AML-193 (cell line): ENCODE measurements around the gene DYDC2.
"Not testable (repeated sequence)": the region's sequence is repeated elsewhere in the genome, so short reads cannot be mapped to it uniquely, and the experiment has no call there.

Source experiments
- DNase-seq, 2 experiments: peaks; one replicate each; lab custom pipeline; 2025; lab: John Stamatoyannopoulos, UW

DYDC2 gene

GRCh38 chr10:80414142-80414895, 57.7 kb downstream of the DYDC2 start:
- DNase-seq, result no peak

- DNase-seq, result no peak
Observed at GRCh38 chr10:80415734-80416478, 59.3 kb downstream of the DYDC2 start.

GRCh38 chr10:80416479-80417098, 60.0 kb downstream of the DYDC2 start:
- DNase-seq, result no peak

DNA sequence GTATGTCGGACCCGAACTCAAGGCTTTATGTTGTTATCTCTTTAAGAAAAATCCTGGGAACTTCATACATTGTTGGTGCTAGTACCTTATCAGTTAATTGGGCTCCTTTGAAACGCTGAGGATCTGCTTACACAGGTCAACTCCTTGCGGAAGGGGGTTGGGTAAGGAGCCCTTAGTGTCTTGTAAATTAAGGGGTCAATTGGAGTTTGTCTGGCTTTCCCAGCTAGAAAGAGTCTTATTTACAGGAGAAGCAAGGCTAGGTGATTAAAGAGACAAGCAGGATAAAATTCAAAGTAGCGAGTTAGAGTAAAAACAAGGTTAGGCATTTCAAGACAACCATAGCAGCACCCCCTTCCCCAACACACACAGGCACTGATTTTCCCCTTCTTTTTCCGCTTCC, 60.7 kb downstream of the DYDC2 start:
- not testable (repeated sequence) for DNase-seq
